ENCODE data around the gene LHPP.

Gene LHPP

GRCh38 chr10:124630551-124630950 lies 168.9 kb downstream of the LHPP start:
- DNase-seq = no peak

GRCh38 chr10:124632064-124632531 lies 170.5 kb downstream of the LHPP start:
- DNase-seq = peak; percentile 64

GRCh38 chr10:124632566-124632965 lies 170.9 kb downstream of the LHPP start:
- DNase-seq = no peak

GRCh38 chr10:124636271-124636995 lies 174.8 kb downstream of the LHPP start:
- DNase-seq = no peak

GRCh38 chr10:124637091-124637700 lies 175.6 kb downstream of the LHPP start:
- DNase-seq = no peak

GRCh38 chr10:124637746-124638145 lies 176.1 kb downstream of the LHPP start:
- DNase-seq = no peak

GRCh38 chr10:124639206-124639605 lies 177.6 kb downstream of the LHPP start:
- no peak for DNase-seq

- no peak for DNase-seq
Measured at GRCh38 chr10:124639646-124640045, 178.0 kb downstream of the LHPP start.

GRCh38 chr10:124640056-124640455 lies 178.4 kb downstream of the LHPP start:
- no peak for DNase-seq

GRCh38 chr10:124640538-124641231 lies 179.1 kb downstream of the LHPP start:
- no peak for DNase-seq

- peak; percentile 52 for DNase-seq
Measured at GRCh38 chr10:124641282-124642087, 179.9 kb downstream of the LHPP start.

GRCh38 chr10:124642088-124642710 lies 180.6 kb downstream of the LHPP start:
- DNase-seq = peak; percentile 57

- DNase-seq = no peak
Measured at GRCh38 chr10:124643330-124644009, 181.8 kb downstream of the LHPP start.

GRCh38 chr10:124644236-124644635 lies 182.6 kb downstream of the LHPP start:
- no peak for DNase-seq

GRCh38 chr10:124644771-124645415 lies 183.3 kb downstream of the LHPP start:
- no peak for DNase-seq

GRCh38 chr10:124645467-124646095 lies 184.0 kb downstream of the LHPP start:
- no peak for DNase-seq

GRCh38 chr10:124646483-124647352 lies 185.1 kb downstream of the LHPP start:
- no peak for DNase-seq

GRCh38 chr10:124647421-124648130 lies 186.0 kb downstream of the LHPP start:
- DNase-seq = peak; percentile 42

GRCh38 chr10:124648131-124648475 lies 186.5 kb downstream of the LHPP start:
- no peak for DNase-seq
